Erythroblast (primary cell): ENCODE results near the gene ERN2.

ENCODE experiments used
- DNase-seq, 2 experiments: peaks; one replicate each; lab custom pipeline; 2025; lab: John Stamatoyannopoulos, UW
- GATA1 ChIP-seq: IDR thresholded peaks from 2 replicates; pipeline ENCODE4 v1.6.1; 2011; ENCODE audit warnings: low read depth, mild to moderate bottlenecking, control low read depth, low read length, moderate library complexity
- POLR2A ChIP-seq: IDR thresholded peaks from 2 replicates; pipeline ENCODE4 v1.6.1; 2011; ENCODE audit warnings: mild to moderate bottlenecking, low read length

The ERN2 gene

DNA sequence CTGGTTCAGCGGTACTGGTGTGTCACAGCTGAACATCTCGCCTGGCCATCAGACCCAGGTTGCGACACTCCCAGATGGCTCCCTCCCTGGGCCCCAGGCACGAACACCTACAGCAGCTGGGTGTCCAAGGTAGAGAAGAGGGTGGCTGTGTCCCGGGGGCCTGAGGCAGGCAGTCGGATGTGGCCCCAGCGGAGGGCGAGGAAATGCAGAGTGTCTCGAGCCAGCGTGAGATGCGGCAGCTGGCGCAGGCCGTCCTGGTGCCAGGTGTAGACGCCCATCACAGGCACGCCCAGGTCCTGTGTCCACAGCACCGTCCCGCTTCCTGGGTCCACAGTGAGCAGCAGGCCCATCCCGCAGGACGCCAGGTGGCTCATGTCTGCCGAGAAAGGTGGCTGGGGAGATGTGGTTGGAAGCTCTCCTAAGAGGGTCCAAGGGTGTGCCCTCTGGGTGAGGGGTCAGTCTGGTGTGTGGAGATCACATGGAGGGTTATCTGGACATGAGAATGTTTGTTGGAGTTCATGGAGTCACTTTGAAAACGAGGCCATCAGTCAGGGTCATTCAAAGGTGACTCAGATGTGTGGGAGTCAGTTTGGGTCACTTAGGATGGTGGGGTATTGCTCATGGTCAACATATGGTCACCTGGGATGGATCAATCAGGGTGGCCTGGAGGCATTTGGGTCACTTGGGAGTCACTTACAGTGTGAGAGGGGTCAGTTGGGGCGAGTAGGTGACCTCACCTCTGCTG, 8.1 kb downstream of the ERN2 start:
- no peak for DNase-seq
- TF ChIP-seq POLR2A (no peak), GATA1 (no peak)

DNA sequence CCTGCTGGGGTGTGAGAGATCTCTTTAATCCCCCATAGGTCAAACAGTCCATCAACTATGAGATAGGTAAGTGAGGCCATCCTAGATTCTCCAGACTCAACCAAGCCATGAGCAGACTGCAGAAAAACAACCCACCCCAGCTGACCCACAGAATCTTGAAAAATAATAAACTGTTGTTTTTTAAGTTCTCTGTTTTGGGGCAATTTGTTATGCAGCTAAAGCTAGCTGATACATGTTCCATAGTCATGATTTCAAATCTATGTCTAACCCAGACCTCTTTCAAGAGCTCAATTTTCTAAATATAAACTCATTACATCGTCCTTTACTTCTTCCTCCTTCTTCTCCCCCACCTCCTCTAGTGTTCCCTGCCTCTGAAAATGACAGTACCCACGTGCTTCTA, 10.1 kb downstream of the ERN2 start:
- TF ChIP-seq GATA1 (no peak), POLR2A (no peak)
- DNase-seq = no peak

- TF ChIP-seq POLR2A (no peak), GATA1 (no peak)
- no peak for DNase-seq
These were observed 12.0 kb downstream of the ERN2 start for GRCh38 chr16:23701045-23701444.

DNA sequence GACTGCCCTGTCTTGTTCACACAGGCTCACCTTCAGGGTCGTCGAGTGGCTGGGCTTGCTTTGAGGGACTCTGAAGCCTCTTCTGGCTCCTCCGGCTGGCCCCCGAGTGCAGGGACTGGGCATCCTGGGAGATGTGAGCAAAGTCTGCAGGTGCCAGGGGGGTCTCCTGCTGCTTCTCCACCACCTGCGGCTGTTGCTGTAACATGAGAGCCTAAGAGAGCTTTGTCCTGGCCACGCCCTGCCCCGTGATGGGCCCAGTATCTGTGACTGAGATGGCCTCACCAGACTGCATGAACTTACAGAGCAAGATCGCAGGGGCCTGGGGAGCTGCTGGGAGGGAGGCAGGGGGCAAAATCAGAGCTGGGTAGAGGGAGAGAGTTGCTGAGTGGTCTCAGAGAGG, 12.5 kb downstream of the ERN2 start:
- DNase-seq = no peak
- no peak for TF ChIP-seq GATA1
- TF ChIP-seq POLR2A = no peak

- no peak for TF ChIP-seq GATA1
- no peak for TF ChIP-seq POLR2A
These were observed 12.9 kb downstream of the ERN2 start for GRCh38 chr16:23700093-23700492.

GRCh38 chr16:23699100-23699499, 13.9 kb downstream of the ERN2 start:
- TF ChIP-seq POLR2A (no peak), GATA1 (no peak)
- no peak for DNase-seq

More at GRCh38 chr16:23700093-23700492, 12.9 kb downstream of the ERN2 start:
- no peak for DNase-seq

DNA sequence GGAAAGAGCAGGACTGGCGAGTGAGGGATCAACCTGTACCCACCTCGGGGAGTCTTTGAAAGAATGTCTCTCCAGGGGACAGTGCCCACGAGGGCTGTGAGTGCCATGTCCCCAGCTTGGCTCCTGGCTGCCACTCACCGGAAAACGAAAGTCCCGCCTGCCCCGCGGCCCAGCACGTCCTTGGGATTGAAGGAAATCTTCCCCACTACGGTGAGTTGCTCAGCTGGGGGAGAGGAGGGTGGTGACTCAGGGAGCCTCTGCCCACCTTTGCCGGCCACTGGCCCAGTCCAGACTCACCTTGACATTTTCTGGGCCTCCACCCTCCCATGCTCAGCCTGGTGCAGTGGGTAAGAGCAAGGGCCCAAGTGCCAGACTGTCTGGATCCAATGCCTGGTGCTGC, 17.3 kb downstream of the ERN2 start:
- no peak for DNase-seq
- TF ChIP-seq POLR2A (no peak), GATA1 (no peak)

- TF ChIP-seq GATA1 (no peak), POLR2A (no peak)
- DNase-seq = peak in 1 of 2 experiments; percentile 15
These were observed 18.2 kb downstream of the ERN2 start for GRCh38 chr16:23694644-23695373.

DNA sequence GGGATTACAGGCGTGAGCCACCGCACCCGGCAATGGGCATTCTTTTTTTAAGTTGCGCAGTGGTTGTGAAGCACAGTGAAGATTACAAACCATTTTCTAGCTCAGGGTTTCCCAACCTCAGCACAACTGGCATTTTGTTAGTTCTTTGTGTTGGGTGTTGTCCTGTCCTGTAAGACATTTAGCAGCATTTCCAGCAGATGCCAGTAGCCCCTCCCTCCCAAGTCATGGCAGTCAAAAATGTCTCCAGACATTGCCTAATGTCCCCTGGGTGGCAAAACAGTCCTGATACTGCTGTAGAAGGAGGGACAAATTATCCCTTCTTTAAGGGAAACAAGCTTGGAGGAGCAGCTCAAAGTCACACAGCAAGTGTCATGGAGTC, 18.8 kb downstream of the ERN2 start:
- no peak for DNase-seq
- TF ChIP-seq POLR2A = no peak
- TF ChIP-seq GATA1 = no peak

DNA sequence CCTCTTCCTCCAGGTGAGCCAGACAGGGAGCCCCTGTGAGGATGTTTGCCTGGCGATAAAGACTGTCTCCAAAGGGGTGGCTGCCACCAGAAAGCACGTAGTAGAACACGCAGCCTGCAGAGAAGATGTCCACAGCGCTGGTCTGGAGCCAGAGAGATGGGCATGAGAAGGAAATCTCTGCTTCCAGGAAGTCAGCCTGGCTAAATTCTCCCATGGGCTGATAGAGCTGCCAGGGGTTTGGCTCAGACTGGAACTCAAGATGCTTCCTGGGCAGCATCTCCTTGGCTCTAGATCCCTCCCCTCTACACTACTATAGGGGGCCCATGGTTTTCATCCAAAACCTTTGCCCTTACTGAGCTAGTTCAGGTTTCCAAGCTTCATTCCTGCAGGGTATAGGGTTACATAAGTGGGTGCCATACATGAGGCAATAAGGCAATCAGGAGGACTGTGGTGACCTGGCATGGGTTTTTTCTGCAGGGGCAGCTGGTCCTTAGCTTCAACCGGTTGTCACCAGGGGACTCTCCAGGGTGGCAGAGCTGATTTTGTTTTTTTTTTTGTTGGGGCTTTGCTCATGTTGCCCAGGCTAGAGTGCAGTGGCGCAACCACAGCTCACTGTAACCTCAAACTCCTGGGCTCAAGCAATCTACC, 20.7 kb downstream of the ERN2 start:
- TF ChIP-seq POLR2A (no peak), GATA1 (no peak)
- no peak for DNase-seq

DNA sequence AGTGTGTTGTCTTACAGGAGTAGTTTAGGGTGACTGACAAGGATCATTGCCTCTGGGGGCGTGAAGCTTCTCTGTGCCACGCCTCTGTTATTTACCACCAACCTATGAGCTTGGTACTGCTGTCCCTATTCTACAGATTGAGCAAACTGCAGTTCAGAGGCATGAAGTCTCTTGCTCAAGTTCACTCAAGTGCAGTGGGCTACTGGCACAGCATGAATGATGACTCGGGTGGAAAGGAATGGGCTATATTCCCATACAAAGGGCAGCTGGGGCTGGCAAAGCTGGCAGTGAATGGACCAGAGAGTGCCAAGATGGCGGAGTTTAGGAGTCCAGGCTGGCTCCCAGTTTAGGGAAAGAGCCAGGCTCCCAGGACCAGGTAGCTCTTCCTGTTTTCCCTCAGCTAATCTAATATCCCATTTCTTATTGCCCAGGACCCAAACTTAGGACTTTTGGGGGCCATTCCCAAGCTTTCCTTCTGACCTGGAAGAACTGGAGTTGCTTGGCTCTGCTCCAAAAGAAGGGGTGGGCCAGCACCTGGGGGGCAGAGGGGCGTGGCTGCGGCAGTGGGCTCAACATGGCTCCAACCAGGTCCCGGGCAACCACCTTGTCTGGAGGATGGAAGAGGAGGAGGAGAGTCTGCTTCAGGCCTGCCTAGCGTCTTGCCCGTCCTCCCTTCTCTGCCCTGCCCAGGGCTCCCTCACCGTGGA, 21.4 kb downstream of the ERN2 start:
- DNase-seq = no peak
- TF ChIP-seq GATA1 = no peak
- no peak for TF ChIP-seq POLR2A

- no peak for DNase-seq
- TF ChIP-seq POLR2A (peak; percentile 12), GATA1 (no peak)
These were observed 22.1 kb downstream of the ERN2 start for GRCh38 chr16:23690771-23691482.
